ENCODE measurements around the gene PC.

DNA sequence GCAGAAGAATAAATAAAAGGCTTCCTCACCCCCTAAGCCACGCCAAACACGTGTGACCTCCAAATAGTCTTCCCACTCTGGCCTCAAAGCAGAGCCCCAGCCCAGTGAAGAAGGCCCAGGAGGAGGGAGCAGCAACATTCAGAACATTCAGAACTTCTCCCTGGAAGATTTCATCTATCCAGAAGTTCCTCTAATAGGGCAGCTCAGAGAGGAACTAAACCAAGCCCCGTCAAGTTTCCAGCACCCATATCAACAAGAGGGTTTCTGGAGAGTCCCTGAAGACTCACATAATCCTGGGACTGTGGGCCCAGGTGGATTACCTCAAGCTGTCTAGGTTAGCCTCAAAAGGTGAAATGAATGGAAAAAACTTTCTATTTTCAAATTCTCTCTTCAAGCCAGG lies 39.4 kb downstream of the PC start:
- TF ChIP-seq TAF1 (IDR thresholded peaks at IDR 0.05; ENCODE audit: low read depth) (no peak), REST (IDR thresholded peaks at IDR 0.05; ENCODE audit: low read depth) (no peak), RAD21 (IDR thresholded peaks at IDR 0.05; ENCODE audit: low read depth) (no peak), USF1 (IDR thresholded peaks at IDR 0.05) (no peak), TEAD4 (IDR thresholded peaks at IDR 0.05) (no peak), EP300 (IDR thresholded peaks at IDR 0.05; ENCODE audit: borderline replicate concordance) (no peak), NFIC (IDR thresholded peaks at IDR 0.05) (no peak), CREB1 (IDR thresholded peaks at IDR 0.05; ENCODE audit: low read depth) (no peak), ZBTB7A (IDR thresholded peaks at IDR 0.05; ENCODE audit: low read depth) (no peak), EGR1 (IDR thresholded peaks at IDR 0.05) (no peak)

Measured in Ishikawa (cell line).